ENCODE results near the gene PDE4D. TPM values are rescaled to one million over a fixed set of nuclear protein-coding genes. Genes with fewer than 3 reads are reported as not detected.

Gene PDE4D
- total and polyA plus RNA-seq, 2 of the 4 experiments (the other 2 are of a cell fraction): 1.4 to 7.9 TPM

DNA sequence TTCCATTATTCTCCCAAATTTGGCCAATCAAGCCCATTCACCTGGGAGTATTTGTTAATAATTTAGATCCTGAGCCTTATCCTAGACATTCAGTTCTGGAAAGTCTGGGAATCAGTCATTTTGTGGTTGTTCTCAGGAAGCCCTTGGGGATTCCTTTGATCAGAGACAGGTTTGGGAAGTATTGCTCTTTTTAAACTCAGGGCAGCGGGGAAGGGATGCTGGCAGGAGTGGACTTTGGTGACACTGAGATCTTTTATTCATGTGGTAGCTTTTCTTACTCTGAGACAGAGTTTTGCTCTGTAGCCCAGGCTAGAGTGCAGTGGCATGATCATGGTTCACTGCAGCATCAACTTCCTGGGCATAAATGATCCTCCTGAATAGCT lies 723.8 kb downstream of the PDE4D start:
- no peaks in the 10 kb centered on the region for H3K79me1 ChIP-seq (ENCODE audit: low read depth in 1 of 2, low read length in 2 of 2)
- H3K23ac ChIP-seq (ENCODE audit: low read depth, low read length): no peak overlapping the region
- H4K20me1 ChIP-seq (ENCODE audit: insufficient read depth, low read length): no peaks in the 10 kb centered on the region
- no peak overlapping the region for H3K18ac ChIP-seq (ENCODE audit: low read depth, low read length)
- H2BK5ac ChIP-seq (ENCODE audit: low read depth, low read length, poor library complexity, severe bottlenecking): no peak overlapping the region
- no peak overlapping the region for H3K4me3 ChIP-seq (ENCODE audit: insufficient read depth, low read depth, low read length)
- H2AFZ ChIP-seq (replicated peaks; ENCODE audit: low read length, poor library complexity): no peak overlapping the region
- no peak overlapping the region for H3K4ac ChIP-seq (ENCODE audit: low read depth, low read length)
- ATAC-seq (ENCODE audit: low read depth) (no peak), DNase-seq (no peak)
- H2BK120ac ChIP-seq (ENCODE audit: low read depth, low read length): no peak overlapping the region
- in situ Hi-C loops (cut with MboI; ENCODE audit: low sequenced_read_pairs): loop anchor here (5.0 to 25.0 kb wide), 3 partner anchors 42 to 682 kb away; partner anchors contain the start of gene GAPT
- no peak overlapping the region for H4K8ac ChIP-seq (ENCODE audit: low read depth in 2 of 2, low read length in 2 of 2)
- H3K9me1 ChIP-seq (ENCODE audit: insufficient read depth, low read length): peaks cover under 1% of the 10 kb centered on the region
- no peak overlapping the region for H3K9ac ChIP-seq (ENCODE audit: low read depth, low read length)
- H3K9me3 ChIP-seq (ENCODE audit: control insufficient read depth, insufficient read depth, low read length): no peaks in the 10 kb centered on the region
- no peak overlapping the region for H3K56ac ChIP-seq (ENCODE audit: extremely low read depth, insufficient read depth, low read length)
- no TSS peak for BruUV-seq (replicated peaks)
- no CpG with 5 or more reads among the region's 1 CpG for WGBS, 2 experiments (ENCODE audit: extremely low coverage in 2 of 2, insufficient read length in 1 of 2)
- no peak overlapping the region for H4K91ac ChIP-seq (ENCODE audit: insufficient read depth, low read depth, low read length)
- no peak overlapping the region for H2AK5ac ChIP-seq (ENCODE audit: low read depth, low read length)
- intact Hi-C loops (cut with micrococcal nuclease): loop anchor here (5.0 kb wide), 1 partner anchor 72 kb away; no protein-coding TSS in a partner anchor
- H4K5ac ChIP-seq (ENCODE audit: low read depth, low read length): no peak overlapping the region
- no peaks in the 10 kb centered on the region for H3K27me3 ChIP-seq (ENCODE audit: control insufficient read depth, insufficient read depth, low read length)
- no peaks in the 10 kb centered on the region; the same call in 1 of the 2 replicates for H3K4me1 ChIP-seq (ENCODE audit: control insufficient read depth, insufficient read depth, low read length)
- no peak overlapping the region for H2BK20ac ChIP-seq (ENCODE audit: low read depth, low read length)
- no peak for TF ChIP-seq RFX5 (IDR thresholded peaks at IDR 0.05; ENCODE audit: low read depth, low read length)
- TF ChIP-seq MAFK (IDR thresholded peaks at IDR 0.05; ENCODE audit: low read depth, low read length): no peak
- TF ChIP-seq MXI1 (IDR thresholded peaks at IDR 0.05; ENCODE audit: borderline replicate concordance, low read depth, low read length): no peak
- no peak for TF ChIP-seq POLR2A (IDR thresholded peaks at IDR 0.05; ENCODE audit: low read depth, low read length)
- TF ChIP-seq, protein P1, sequence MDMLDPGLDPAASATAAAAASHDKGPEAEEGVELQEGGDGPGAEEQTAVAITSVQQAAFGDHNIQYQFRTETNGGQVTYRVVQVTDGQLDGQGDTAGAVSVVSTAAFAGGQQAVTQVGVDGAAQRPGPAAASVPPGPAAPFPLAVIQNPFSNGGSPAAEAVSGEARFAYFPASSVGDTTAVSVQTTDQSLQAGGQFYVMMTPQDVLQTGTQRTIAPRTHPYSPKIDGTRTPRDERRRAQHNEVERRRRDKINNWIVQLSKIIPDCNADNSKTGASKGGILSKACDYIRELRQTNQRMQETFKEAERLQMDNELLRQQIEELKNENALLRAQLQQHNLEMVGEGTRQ (IDR thresholded peaks at IDR 0.05; ENCODE audit: low read depth, low read length): no peak
- H3K36me3 ChIP-seq (ENCODE audit: control insufficient read depth, insufficient read depth, low read length): no peaks in the 10 kb centered on the region
- H3K27ac ChIP-seq (ENCODE audit: insufficient read depth, low read length): no peak overlapping the region
- H2BK15ac ChIP-seq (ENCODE audit: low read depth, low read length): no peak overlapping the region
- no peak overlapping the region for H3K14ac ChIP-seq (replicated peaks; ENCODE audit: low read depth, low read length)
- ChIA-PET CTCF (no interaction called here), POLR2A (ENCODE audit: unreplicated experiment) (no interaction called here)
- H3K4me2 ChIP-seq (ENCODE audit: low read depth, low read length): no peak overlapping the region
- no peak overlapping the region for H2AK9ac ChIP-seq (replicated peaks; ENCODE audit: low read depth, low read length, poor library complexity)
- dilution Hi-C loops (cut with HindIII; ENCODE audit: low sequenced_read_pairs, unreplicated experiment): no loop called here

Data from IMR-90 (cell line).